Memory B cell (primary cell): ENCODE results near the gene SNX21.

Experiments used
- ATAC-seq: fragments of 150-1000 bp; cut with Tn5 transposase; 2 replicates; pipeline ENCODE4 v1.10.0; 2021; ENCODE audit warnings: low read depth, mild to moderate bottlenecking, moderate library complexity
- DNase-seq, 2 donors: peaks; one replicate each; pipeline ENCODE4 v3.0.0; 2022; ENCODE audit warnings: low spot score in 2 of 2
- H3K27ac Mint-ChIP-seq: one replicate; pipeline ENCODE4 v1.8.0; 2022; ENCODE audit warnings: mild to moderate bottlenecking, moderate library complexity, mixed read lengths
- H3K27me3 Mint-ChIP-seq: one replicate; pipeline ENCODE4 v1.8.0; 2022; ENCODE audit warnings: mixed read lengths
- H3K36me3 Mint-ChIP-seq: one replicate; pipeline ENCODE4 v1.8.0; 2022; ENCODE audit warnings: mild to moderate bottlenecking, mixed read lengths
- H3K4me1 Mint-ChIP-seq: one replicate; pipeline ENCODE4 v1.8.0; 2022; ENCODE audit warnings: mixed read lengths
- H3K4me3 Mint-ChIP-seq: one replicate; pipeline ENCODE4 v1.8.0; 2022; ENCODE audit warnings: mild to moderate bottlenecking, moderate library complexity, mixed read lengths
- H3K9me3 Mint-ChIP-seq: one replicate; pipeline ENCODE4 v1.8.0; 2022; ENCODE audit warnings: mixed read lengths

Gene SNX21

GRCh38 chr20:45890985-45891983 lies 57.7 kb downstream of the SNX21 start, which contains the start of the genes CTSA and NEURL2:
CTSA (plus strand) TSS chr20:45891335; CDS start chr20:45891569, 234 bp downstream.
NEURL2 (minus strand) TSS chr20:45891208; CDS start chr20:45890991, 217 bp downstream.
- peak within 1 kb of the TSS; percentile 91 for H3K27ac Mint-ChIP-seq
- peaks cover 4% of the 10 kb centered on the region for H3K36me3 Mint-ChIP-seq
- DNase-seq (peak; percentile 76 to 82), ATAC-seq (peak; percentile 88)
- no peaks in the 10 kb centered on the region for H3K27me3 Mint-ChIP-seq
- H3K4me3 Mint-ChIP-seq, result peak within 1 kb of the TSS; percentile 93
- no peaks in the 10 kb centered on the region for H3K9me3 Mint-ChIP-seq
- peaks cover 25% of the 10 kb centered on the region for H3K4me1 Mint-ChIP-seq

GRCh38 chr20:45892049-45892825 lies 58.6 kb downstream of the SNX21 start:
- Mint-ChIP-seq H3K4me3 (peak overlapping the region; percentile 93), H3K36me3 (peaks cover 8% of the 10 kb centered on the region), H3K27ac (peak overlapping the region; percentile 91), H3K27me3 (no peaks in the 10 kb centered on the region), H3K9me3 (no peaks in the 10 kb centered on the region), H3K4me1 (peaks cover 25% of the 10 kb centered on the region)
- DNase-seq (no peak), ATAC-seq (no peak)
